NOMO-1 treated with dmso at 0.1 percent for 144 hours (cell line): ENCODE data around the gene MARCHF3.
"Not testable (repeated sequence)": the region's sequence is repeated elsewhere in the genome, so short reads cannot be mapped to it uniquely, and the experiment has no call there.

Source experiments
- DNase-seq: peaks from one replicate; lab custom pipeline; 2025; ENCODE audit not compliant: unreplicated experiment; lab: John Stamatoyannopoulos, UW

MARCHF3 gene, protein sequence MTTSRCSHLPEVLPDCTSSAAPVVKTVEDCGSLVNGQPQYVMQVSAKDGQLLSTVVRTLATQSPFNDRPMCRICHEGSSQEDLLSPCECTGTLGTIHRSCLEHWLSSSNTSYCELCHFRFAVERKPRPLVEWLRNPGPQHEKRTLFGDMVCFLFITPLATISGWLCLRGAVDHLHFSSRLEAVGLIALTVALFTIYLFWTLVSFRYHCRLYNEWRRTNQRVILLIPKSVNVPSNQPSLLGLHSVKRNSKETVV

DNA sequence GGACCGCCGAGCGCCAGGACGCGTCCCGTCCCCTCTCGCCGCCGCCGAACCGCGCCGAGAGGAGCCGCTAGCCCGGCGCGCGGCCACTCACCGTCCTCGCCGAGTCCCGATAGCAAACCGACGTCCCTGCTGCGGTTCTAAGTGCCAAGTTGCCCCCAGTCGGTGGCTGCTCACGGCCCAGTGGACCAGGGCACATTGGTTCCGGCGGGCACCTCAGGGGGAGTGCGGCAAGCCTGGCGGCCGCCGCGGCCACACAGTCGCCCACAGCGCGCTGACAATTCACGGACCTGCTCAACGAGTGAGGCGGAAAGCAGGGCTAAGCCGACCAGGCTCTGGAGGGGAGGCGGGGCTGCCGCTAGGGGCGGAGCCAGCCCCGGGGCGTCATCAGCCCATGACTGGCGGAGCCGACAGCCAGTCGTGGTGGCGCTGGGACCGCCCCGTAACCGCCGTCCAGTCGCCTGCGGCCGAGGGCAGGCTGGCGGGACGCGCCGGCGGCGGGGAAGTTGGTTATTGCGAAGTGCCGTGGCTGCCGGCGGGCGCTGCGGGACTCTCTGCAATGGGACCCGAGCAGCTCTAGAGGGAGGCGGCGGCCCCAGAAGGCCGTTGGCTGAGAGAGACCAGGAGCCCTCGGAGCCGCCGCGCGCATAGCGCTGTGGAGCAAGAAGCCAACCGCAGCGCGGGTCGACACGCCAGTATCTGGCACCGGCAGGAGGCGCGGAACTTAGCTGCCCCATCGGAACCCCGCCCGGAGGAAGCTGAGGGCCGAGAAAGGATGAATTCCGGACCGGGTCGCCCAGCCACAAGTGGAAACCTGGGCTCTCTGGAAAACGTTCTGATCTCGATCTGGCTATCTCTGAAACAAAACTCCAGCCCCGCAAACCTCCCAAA lies at the start of gene MARCHF3:
TSS of gene MARCHF3 (minus strand) at position 300 of the 888 bp plus-strand sequence. CDS start 112,387 bp downstream, outside the sequence.
- peak; percentile 95 for DNase-seq

DNA sequence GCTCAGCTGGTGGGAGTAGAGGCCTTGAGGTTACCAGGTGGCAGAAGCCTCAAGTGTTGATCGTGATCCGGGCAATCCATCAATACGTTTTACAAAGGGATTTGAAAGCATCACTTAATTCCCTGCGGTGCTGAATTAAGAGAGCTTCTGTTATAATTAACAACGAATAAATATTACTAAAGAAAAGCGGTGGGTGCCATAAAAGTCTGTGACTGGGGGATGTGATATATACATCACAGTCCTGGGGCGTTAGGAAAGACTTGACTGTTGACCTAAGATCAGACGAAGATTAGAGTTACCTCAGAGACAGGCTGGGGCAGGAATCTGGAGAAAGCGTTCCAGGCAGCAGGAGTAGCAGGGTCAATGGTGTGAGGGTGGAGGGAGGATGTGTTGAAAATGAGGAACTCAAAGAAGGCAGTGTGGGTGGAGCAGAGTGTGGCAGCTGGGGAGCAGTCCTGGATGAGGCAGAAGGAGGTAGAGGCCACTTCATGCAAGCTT lies 49.7 kb upstream of the MARCHF3 start:
- DNase-seq = peak; percentile 87

DNA sequence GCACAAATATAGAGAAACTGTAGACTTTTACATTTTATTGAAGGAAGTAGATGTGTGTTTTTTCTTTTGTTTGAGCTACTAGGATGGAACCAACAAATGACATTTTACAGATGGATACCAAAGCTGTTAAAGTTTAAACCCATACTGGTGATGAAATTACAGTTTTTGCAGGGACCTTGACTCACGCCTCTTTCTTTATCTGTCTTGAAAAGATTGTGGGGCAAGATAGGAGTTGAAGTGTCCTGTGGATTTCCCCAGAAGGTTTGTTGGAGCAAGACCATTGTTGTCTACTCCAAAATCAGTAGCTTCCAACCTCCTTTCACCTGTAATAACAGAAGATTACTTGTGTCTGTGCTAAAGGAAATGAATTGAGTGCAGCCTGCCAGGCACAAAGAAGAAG lies 47.0 kb upstream of the MARCHF3 start:
- no peak for DNase-seq

DNA sequence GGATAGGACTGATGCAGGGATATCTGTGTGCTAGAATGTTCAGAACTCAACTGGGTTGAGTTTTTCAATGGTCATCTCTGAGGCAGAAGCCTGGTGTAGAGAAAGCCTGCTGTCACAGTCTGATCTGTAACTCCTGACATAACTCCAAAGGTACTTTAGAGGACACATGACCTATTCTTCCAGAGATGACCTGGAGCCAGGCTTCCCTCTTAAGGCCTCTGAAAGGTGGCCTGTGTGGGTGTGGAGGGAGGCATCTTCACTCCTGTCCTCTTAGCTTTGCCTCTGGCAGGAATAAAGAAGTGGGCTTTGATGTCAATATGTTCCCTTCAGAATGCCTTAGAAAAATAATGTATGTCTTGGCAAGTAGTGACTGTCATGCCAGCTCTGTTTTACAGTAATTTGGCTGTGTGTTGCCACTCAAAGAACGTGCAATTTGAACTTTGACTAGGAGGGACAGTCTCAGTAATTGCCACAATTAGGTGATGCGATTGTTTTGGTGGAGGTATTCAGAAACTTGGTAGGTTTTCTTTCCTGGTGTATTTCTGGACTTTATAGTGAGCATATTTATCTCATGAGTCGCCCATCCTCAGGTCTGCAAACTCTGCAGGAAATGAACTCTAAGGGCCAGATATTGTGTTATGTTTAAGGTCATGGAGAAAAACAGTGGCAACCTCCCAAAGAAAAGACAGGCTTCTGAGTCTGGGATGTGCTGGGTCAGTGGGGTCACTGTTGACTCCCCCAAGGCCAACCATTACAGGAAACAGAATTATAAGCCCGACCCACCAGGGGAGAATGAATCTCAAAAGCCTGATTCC lies 46.2 kb upstream of the MARCHF3 start:
- DNase-seq = no peak

DNA sequence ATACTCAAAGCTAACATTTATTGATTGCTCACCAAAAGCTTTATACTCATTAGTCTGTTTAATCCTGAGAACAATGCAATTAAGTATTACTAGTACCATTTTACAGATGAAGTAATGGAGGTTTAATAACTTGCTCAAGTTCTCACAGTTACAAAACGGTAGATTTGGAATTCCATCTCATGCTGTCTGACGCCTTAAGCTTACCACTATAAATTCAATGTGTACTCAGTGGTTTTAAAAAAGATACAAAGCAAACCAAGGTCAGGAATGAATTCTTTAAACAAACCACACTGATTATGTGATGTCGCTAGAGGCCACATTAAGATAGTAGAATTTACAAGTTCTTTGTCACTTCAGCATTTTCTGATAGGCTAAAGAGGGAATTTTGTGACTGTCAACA lies 44.1 kb upstream of the MARCHF3 start:
- no peak for DNase-seq

DNA sequence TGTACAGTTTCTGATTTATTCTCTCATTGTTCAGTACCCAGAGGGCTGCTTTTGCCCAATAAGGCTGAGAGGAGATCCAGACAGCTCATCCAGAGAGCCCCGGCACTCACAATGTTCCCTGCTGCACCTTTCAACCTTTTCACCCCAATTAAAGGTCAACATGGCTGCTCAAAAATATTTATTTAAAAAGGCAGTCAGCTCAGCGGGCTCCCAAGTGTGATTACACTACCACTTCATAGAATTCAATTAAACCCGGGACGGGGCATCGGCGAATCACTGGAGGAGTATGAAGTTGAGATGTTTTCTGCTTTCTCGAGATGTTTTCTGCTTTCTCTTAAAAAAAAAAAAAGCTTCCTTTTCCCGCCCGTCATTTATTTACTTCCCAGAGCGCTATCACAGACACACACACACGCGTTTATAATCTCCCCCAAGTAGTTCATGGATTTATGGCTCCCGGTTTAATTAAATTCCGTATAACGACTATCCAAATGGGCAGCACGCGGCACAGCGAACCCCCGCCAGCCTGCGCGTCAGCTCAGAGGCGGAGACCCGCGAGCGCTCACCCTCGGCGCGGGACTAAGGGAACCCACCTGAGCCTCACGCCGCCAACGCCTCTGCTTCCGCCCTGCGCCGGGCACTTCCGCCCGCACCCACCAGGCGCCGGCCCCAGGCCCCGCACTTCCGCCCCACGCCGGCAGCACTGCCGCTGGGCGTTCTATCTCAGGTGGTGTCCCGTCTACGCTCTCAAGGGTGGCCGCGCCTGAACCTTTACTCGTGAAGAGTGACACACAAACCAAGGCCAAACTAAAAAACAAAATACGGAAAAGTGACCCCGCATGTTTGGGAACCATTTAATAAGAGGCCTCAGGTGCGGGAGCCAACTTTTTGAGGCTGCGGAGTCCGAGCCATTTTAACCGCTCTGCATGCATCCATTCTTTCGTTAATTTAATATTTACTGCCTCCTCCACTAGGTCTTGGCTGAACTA lies 42.8 kb upstream of the MARCHF3 start, which contains the start of gene C5orf63:
TSS of gene C5orf63 (minus strand) at position 642 of the 986 bp plus-strand sequence. CDS start 14,507 bp downstream, outside the sequence.
- peak; percentile 75 for DNase-seq

DNA sequence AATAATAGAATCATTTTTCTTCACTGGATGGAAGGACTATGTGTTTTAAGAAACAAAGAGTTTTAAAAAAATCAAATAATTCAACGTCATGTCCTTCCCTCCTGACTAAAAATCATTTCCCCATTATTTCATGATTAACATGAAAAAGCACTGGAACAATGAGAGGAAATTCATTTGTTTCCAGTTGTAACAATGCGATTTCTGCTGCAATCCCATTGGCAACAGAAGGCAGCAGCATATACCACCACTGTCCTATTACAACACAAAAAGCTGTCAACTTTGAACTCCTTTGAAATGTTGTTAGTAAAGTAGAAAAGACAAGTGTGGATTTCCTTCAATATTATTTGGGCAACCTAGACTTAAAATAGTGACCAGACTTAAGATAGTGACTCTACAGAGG lies 39.9 kb upstream of the MARCHF3 start:
- DNase-seq = no peak

DNA sequence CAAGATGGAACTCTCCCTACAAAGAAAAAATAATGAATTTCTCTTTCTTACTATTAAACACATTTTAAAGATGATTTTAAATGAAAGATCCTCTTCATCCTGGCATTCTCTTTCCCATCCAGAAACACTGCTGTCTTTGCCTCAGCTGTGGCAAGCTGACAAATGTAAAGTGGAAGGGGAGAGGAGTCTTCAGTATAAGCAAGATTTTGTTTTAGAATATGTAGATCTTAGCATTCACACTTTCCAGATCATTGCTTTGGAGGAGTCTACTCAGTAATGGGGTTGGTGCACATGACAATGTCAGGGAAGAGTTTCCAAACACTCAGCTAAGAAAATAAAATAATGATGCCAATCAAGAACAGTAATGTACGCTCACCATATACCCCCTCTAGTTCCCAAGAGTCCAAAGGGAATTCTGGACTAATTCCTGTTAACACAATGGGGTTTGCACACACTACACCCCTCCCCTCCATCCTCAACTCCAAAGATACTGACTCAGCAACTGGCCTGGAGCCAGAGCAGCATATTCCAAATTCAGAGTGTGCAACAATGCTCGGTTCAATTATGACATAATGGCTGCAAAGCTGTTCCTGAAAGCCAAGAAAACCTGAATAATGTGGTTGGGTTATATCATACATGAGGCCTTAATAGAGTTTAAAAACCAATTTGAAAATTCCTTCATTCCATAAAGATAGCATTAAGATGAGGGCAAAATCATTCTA lies 38.3 kb upstream of the MARCHF3 start:
- no peak for DNase-seq

DNA sequence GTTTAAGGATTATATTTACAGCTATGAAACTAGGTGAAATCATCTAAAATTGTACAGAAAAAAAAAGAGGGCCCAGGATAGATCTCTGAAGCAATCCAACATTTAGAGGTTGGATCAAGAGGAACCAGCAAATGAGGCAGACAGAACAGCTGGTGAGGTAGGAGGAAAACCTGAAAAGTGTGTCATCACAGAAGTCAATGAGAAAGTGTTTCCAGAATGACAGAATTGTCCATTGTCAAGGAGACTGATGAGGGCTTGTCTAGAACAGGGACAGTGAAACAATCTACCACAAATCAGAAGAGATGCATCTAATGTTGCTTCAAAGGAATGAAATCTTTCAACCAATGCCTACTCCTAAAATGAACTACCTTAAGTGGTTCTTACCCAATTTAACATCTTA lies 36.4 kb upstream of the MARCHF3 start:
- no peak for DNase-seq

DNA sequence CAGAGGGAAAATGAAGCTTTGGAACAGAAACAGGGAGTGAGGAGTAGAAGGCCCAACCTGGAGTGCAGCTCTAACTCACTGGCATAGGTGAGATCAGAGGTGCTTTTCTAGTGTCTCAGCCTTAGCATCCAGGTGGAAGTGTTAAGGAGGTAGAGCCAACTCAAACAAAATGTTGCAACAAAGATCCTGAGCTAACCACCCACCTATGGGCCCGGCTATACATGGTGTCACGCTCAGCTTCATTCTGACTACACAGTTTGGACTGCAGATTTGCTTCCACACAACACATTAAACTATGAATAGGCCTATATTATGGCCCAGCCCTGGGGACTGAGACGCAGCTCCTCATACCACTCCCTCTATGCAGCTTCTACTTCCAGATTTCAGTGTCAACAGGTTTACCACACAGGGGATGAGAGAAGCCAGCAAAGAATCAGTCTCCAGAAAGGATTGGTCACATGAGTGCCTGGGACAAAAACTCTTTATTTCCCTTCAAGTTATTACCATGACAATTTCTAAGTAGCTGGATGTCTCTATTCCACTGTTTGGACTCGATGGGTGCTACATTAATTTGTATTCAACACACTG lies 34.0 kb upstream of the MARCHF3 start:
- DNase-seq = no peak

DNA sequence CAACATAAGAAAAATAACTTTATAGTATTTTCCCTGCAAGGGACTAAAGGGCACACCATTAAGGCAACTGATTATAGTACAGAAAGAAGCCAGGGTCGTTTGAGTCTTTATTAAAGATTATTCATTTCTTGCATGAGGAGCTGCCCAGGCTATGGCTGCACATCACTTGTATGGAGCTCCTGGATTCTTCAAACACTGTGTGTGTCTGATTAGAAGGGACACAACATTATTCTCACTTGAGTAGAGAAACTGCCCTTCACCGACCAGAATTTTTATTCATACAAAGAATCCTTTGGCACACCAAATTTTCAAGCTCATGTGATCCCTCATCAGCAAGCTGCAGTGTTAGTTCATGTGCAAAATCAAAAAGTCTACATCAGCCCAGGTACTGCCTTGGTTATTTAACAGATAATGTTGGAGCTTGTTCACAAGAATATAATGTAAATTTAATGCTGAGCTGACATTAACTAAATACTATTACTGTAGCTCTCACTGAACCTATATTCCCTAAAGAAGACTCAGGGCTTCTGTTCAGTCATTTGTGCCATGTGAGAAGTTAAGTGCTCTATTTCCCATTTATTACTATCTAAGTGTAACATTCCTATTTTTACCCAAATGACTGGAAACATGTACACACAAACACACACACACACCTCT lies 33.0 kb upstream of the MARCHF3 start:
- no peak for DNase-seq

DNA sequence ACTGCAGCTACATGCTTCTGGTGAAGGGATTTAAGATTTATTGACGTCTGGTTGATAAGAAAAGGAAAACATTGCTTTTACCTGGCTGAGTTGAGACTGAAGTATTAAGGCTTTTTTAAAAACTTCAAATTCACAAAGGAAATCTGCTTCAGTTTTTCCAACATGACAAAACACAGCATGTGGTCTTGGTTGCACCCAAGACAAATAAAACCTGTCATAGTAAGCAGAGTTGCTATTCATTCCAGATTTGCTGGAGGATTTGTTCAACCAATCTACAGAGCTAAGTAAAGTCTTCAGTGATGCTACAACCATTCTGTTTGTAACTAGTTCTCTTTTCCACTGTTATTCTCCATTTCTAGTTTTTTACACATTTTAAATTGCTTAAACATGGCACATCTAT lies 31.6 kb upstream of the MARCHF3 start:
- DNase-seq = no peak

DNA sequence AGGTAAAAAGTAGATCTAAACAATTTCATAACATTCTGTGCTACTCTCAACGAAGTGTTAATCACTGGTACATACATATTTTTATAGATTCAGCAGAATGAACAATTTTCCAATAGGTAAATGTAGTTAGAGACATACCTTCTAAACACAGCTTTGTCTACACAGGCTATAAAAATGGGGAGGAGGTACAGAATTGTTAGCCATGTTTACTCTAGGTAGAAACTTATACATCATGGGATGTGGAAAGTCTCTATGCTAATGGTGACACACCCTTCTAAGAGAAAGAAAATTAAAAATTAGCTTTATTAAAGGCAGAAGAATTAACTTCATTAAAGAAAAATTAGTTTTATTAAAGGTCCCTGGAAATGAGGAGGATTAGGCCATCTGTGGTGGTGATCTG lies 31.2 kb upstream of the MARCHF3 start:
- no peak for DNase-seq

DNA sequence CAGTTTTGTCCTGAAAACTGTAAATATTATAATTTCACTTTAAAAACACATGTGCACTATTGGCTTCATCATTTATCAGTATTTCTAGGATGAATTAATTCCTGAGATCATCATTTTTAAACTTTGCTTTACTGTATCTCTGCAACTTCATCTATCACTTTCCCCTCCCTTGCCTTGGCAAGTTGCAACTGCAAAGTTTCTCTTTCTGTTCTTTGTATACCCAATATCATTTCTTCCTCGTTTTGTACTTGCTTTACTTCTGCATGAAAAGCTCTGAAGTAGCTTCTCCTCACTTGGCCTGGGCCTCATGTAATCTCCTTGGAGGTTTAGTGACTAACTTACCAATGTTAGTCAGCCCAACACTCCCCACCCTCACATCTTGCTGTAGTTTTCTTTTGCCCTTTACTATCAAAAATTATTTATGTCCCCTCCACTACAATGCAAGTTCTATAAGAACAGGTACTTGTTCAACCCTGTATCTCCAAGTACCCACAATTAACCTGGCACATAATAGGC lies 30.2 kb upstream of the MARCHF3 start:
- DNase-seq = no peak

DNA sequence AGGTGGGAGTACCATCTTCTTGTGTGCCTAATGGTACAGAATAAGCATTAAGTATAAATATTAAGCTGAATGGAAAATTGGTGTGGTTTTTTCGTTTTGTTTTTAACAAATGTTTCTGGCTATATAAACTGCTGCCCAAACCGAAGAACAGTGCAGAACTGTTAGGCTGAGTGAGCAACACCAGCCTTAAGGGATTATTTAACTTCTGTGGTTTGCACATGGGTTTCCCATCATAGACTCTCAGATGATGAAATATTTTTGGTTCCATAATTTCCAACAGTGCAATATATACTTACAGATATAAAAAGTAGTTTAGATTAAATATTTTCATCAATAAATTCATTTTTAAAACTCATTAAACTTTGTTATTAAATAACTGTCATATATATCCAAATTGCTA lies 26.5 kb upstream of the MARCHF3 start:
- DNase-seq = no peak

DNA sequence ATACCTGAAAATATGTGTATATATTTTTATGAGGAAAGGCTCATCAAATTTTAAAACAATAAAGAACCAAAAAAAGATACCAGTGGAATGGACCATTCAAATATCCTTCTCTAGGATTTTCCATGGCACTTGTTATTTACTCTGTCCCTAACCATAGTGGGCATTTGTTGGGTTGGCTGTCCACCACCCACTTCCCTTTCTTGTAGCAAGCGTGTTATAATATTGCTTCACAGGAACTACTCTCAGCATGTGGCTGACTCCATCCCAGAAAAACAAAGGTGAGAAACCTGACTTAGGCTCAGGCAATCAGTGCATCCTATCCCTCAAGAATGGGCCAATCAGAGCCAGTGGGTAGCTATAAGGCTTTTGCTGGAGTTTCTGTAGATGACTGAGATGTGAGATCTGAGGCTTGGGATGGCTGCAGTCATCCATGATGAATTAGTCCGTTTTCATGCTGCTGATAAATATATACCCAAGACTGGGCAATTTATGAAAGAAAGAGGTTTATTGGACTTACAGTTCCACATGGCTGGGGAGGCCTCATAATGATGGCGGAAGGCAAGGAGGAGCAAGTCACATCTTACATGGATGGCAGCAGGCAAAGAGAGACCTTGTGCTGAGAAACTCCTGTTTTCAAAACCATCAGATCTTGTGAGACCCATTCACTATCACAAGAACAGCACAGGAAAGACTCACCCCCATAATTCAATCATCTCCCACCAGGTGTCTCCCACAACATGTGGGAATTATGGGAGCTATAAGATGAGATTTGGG lies 25.7 kb upstream of the MARCHF3 start:
- DNase-seq = no peak

DNA sequence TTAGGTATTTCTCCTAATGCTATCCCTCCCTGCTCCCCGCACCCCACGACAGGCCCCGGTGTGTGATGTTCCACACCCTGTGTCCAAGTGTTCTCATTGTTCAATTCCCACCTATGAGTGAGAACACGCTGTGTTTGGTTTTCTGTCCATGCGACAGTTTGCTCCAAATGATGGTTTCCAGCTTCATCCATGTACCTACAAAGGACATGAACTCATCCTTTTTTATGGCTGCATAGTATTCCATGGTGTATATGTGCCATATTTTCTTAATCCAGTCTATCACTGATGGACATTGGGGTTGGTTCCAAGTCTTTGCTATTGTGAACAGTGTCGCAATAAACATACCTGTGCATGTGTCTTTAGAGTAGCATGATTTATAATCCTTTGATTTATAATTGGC lies 23.2 kb upstream of the MARCHF3 start:
- DNase-seq = not testable (repeated sequence)
